22Rv1 (cell line): ENCODE data around the gene CRACR2A.
A peak's percentile ranks its signal among the peaks of the same experiment; 100 is the strongest.

Source experiments
- ZFX ChIP-seq: fragments of 450-650 bp; IDR thresholded peaks from 2 replicates; pipeline ENCODE4 v1.6.1; 2017; ENCODE audit warnings: antibody characterized with exemption, borderline replicate concordance
- TF ChIP-seq, protein P1 (sequence below): fragments of 450-650 bp; IDR thresholded peaks from 2 replicates; pipeline ENCODE4 v1.5.1; 2017; ENCODE audit warnings: mild to moderate bottlenecking

GRCh38 chr12:3644104-3644503 lies 108.8 kb downstream of the CRACR2A start:
- TF ChIP-seq, protein P1, sequence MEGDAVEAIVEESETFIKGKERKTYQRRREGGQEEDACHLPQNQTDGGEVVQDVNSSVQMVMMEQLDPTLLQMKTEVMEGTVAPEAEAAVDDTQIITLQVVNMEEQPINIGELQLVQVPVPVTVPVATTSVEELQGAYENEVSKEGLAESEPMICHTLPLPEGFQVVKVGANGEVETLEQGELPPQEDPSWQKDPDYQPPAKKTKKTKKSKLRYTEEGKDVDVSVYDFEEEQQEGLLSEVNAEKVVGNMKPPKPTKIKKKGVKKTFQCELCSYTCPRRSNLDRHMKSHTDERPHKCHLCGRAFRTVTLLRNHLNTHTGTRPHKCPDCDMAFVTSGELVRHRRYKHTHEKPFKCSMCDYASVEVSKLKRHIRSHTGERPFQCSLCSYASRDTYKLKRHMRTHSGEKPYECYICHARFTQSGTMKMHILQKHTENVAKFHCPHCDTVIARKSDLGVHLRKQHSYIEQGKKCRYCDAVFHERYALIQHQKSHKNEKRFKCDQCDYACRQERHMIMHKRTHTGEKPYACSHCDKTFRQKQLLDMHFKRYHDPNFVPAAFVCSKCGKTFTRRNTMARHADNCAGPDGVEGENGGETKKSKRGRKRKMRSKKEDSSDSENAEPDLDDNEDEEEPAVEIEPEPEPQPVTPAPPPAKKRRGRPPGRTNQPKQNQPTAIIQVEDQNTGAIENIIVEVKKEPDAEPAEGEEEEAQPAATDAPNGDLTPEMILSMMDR: peak; percentile 23; the same call in 1 of the 2 replicates
- no peak for TF ChIP-seq ZFX
